ENCODE data around the gene LPP. TPM values are rescaled to one million over a fixed set of nuclear protein-coding genes. Genes with fewer than 3 reads are reported as not detected.

LPP gene
- polyA plus RNA-seq, 3 donors: 14.1 to 23.2 (median 15.3) TPM

GRCh38 chr3:188278717-188279324 lies 124.9 kb downstream of the LPP start:
- Mint-ChIP-seq H3K4me3 (no peak overlapping the region), H3K27ac (no peak overlapping the region), H3K4me1 (peaks cover 3% of the 10 kb centered on the region), H3K36me3 (peaks cover 9 to 15% of the 10 kb centered on the region in 2 donors), H3K27me3 (ENCODE audit: low read depth in 3 of 3) (peaks cover 0 to 2% (median 0%) of the 10 kb centered on the region in 3 donors), H3K9me3 (no peaks in the 10 kb centered on the region)
- intact Hi-C loops (cut with micrococcal nuclease): no loop called here
- TF ChIP-seq CTCF (IDR thresholded peaks at IDR 0.05): no peak
- peaks cover 2 to 10% of the 10 kb centered on the region in 2 donors for H3K36me3 ChIP-seq (replicated peaks in 1 of 2; ENCODE audit: control insufficient read depth in 1 of 2, insufficient read depth in 2 of 2, low read length in 2 of 2)
- no peaks in the 10 kb centered on the region for H3K27me3 ChIP-seq (ENCODE audit: control insufficient read depth in 2 of 2, insufficient read depth in 2 of 2, low read length in 2 of 2)
- H3K4me2 ChIP-seq (replicated peaks; ENCODE audit: extremely low read depth, low read length, poor library complexity, severe bottlenecking): no peak overlapping the region
- 100% methylated on average over 1 of the region's 6 CpGs for WGBS (ENCODE audit: insufficient coverage)
- H3K79me2 ChIP-seq (ENCODE audit: insufficient read depth, low read length): no peaks in the 10 kb centered on the region
- H3K27ac ChIP-seq (ENCODE audit: low read depth in 1 of 2, low read length in 2 of 2): no peak overlapping the region
- H4K20me1 ChIP-seq (ENCODE audit: insufficient read depth, low read length): no peaks in the 10 kb centered on the region
- no peak overlapping the region for H3K4me3 ChIP-seq (replicated peaks in 1 of 3; ENCODE audit: low read depth in 2 of 3, low read length in 3 of 3)
- H3K9ac ChIP-seq (ENCODE audit: insufficient read depth, low read length, poor library complexity, severe bottlenecking): no peak overlapping the region
- H3K4me1 ChIP-seq (ENCODE audit: control insufficient read depth in 1 of 2, insufficient read depth in 2 of 2, low read length in 2 of 2): no peaks in the 10 kb centered on the region
- H3K9me3 ChIP-seq (replicated peaks in 1 of 2; ENCODE audit: control insufficient read depth in 1 of 2, insufficient read depth in 1 of 2, low read length in 2 of 2): no peaks in the 10 kb centered on the region
- no peak for DNase-seq
- H2AFZ ChIP-seq (ENCODE audit: insufficient read depth, low read depth, low read length, poor library complexity, severe bottlenecking): no peak overlapping the region

GRCh38 chr3:188279502-188280335 lies 125.8 kb downstream of the LPP start:
- Histone ChIP-seq H4K20me1 (ENCODE audit: insufficient read depth, low read length) (no peaks in the 10 kb centered on the region), H3K4me2 (replicated peaks; ENCODE audit: extremely low read depth, low read length, poor library complexity, severe bottlenecking) (no peak overlapping the region), H3K4me1 (ENCODE audit: control insufficient read depth in 1 of 2, insufficient read depth in 2 of 2, low read length in 2 of 2) (no peaks in the 10 kb centered on the region), H3K9ac (ENCODE audit: insufficient read depth, low read length, poor library complexity, severe bottlenecking) (no peak overlapping the region), H2AFZ (ENCODE audit: insufficient read depth, low read depth, low read length, poor library complexity, severe bottlenecking) (no peak overlapping the region), H3K27me3 (ENCODE audit: control insufficient read depth in 2 of 2, insufficient read depth in 2 of 2, low read length in 2 of 2) (no peaks in the 10 kb centered on the region), H3K27ac (ENCODE audit: low read depth in 1 of 2, low read length in 2 of 2) (no peak overlapping the region), H3K9me3 (replicated peaks in 1 of 2; ENCODE audit: control insufficient read depth in 1 of 2, insufficient read depth in 1 of 2, low read length in 2 of 2) (no peaks in the 10 kb centered on the region), H3K79me2 (ENCODE audit: insufficient read depth, low read length) (no peaks in the 10 kb centered on the region), H3K4me3 (replicated peaks in 1 of 3; ENCODE audit: low read depth in 2 of 3, low read length in 3 of 3) (no peak overlapping the region), H3K36me3 (replicated peaks in 1 of 2; ENCODE audit: control insufficient read depth in 1 of 2, insufficient read depth in 2 of 2, low read length in 2 of 2) (peaks cover 2 to 10% of the 10 kb centered on the region in 2 donors)
- peak overlapping the region in 1 of 7 donors; percentile 2 for H3K27ac Mint-ChIP-seq
- no peak for DNase-seq
- peaks cover 6 to 15% of the 10 kb centered on the region in 2 donors for H3K36me3 Mint-ChIP-seq
- no peaks in the 10 kb centered on the region for H3K9me3 Mint-ChIP-seq
- peaks cover 3% of the 10 kb centered on the region for H3K4me1 Mint-ChIP-seq
- peaks cover 0 to 2% (median 0%) of the 10 kb centered on the region in 3 donors for H3K27me3 Mint-ChIP-seq (ENCODE audit: low read depth in 3 of 3)
- intact Hi-C loops (cut with micrococcal nuclease): no loop called here
- 73% methylated on average over 4 of the region's 7 CpGs for WGBS (ENCODE audit: insufficient coverage)
- no peak for TF ChIP-seq CTCF (IDR thresholded peaks at IDR 0.05)
- no peak overlapping the region for H3K4me3 Mint-ChIP-seq

Measured in CD14-positive monocyte (primary cell).